H1 (cell line): ENCODE measurements around the gene IP6K3. TPM values are rescaled to one million over a fixed set of nuclear protein-coding genes. Genes with fewer than 3 reads are reported as not detected.

Experiments
- CTCF ChIA-PET: fragments of 300-600 bp; sonication (Branson Sonifier 250); formaldehyde crosslinking; loops from one replicate; lab custom pipeline; 2021; ENCODE audit not compliant: partially characterized antibody; lab: Charles Lee
- POLR2A ChIA-PET: fragments of 300-600 bp; sonication (Branson Sonifier 250); formaldehyde crosslinking; loops from one replicate; lab custom pipeline; 2021; ENCODE audit warnings: inconsistent platforms; ENCODE audit not compliant: partially characterized antibody; lab: Charles Lee
- DNase-seq, 2 experiments: peaks; one replicate each; pipeline versions ENCODE4 v3.0.0 to v3.0.0-alpha.2; 2010 to 2022; ENCODE audit warnings: low spot score in 2 of 2, low read depth in 1 of 2, mixed read lengths in 1 of 2
- FAIRE-seq: peaks from 2 replicates; lab custom pipeline; 2011; peaks lifted over from hg19 to GRCh38; lab: Jason Lieb, UNC
- H2AFZ ChIP-seq: 2 replicates; pipeline ENCODE4 v1.8.1; 2012; ENCODE audit warnings: low read length, inconsistent platforms
- H2AK5ac ChIP-seq: 2 replicates; pipeline ENCODE4 v1.6.1; 2013; ENCODE audit warnings: low read depth, low read length
- H2BK120ac ChIP-seq: replicated peaks from 2 replicates; pipeline ENCODE3; 2013; ENCODE audit warnings: low read depth, low read length, inconsistent platforms
- H2BK12ac ChIP-seq: 2 replicates; pipeline ENCODE4 v1.6.1; 2013; ENCODE audit warnings: low read depth, low read length
- H2BK15ac ChIP-seq: 2 replicates; pipeline ENCODE4 v1.6.1; 2013; ENCODE audit warnings: low read length
- H2BK20ac ChIP-seq: 2 replicates; pipeline ENCODE4 v1.6.1; 2013; ENCODE audit warnings: low read length
- H2BK5ac ChIP-seq: 2 replicates; pipeline ENCODE4 v1.6.1; 2013; ENCODE audit warnings: low read depth, low read length
- H3K14ac ChIP-seq: 2 replicates; pipeline ENCODE4 v1.6.1; 2013; ENCODE audit warnings: inconsistent platforms; ENCODE audit not compliant: insufficient read length
- H3K18ac ChIP-seq: 2 replicates; pipeline ENCODE4 v1.6.1; 2013; ENCODE audit warnings: low read length; ENCODE audit errors: extremely low read depth
- H3K23ac ChIP-seq: 2 replicates; pipeline ENCODE4 v1.6.1; 2013; ENCODE audit warnings: inconsistent platforms; ENCODE audit not compliant: insufficient read length
- H3K23me2 ChIP-seq: 2 replicates; pipeline ENCODE4 v1.6.1; 2013; ENCODE audit warnings: low read depth, low read length
- H3K27ac ChIP-seq: 2 replicates; pipeline ENCODE4 v1.6.1; 2011; ENCODE audit warnings: low read depth, low read length, inconsistent platforms
- H3K27me3 ChIP-seq, 4 experiments: replicated peaks in 1 of 4; 1 replicate in 1 of 4; 2 replicates in 3 of 4; pipeline versions ENCODE4 v1.6.1 to v1.8.1; 2011 to 2013; ENCODE audit warnings: low read length in 3 of 4, mild to moderate bottlenecking in 3 of 4, inconsistent platforms in 2 of 4, mixed read lengths in 2 of 4, moderate library complexity in 1 of 4; ENCODE audit not compliant: control insufficient read depth in 3 of 4, insufficient read depth in 3 of 4; ENCODE audit errors: extremely low read depth in 1 of 4
- H3K36me3 ChIP-seq, 4 experiments: 2 replicates each; pipeline versions ENCODE4 v1.6.1 to v1.8.1; 2011 to 2013; ENCODE audit warnings: mild to moderate bottlenecking in 4 of 4, low read length in 3 of 4, moderate library complexity in 2 of 4, control low read depth in 1 of 4, inconsistent platforms in 1 of 4; ENCODE audit not compliant: insufficient read depth in 4 of 4, control insufficient read depth in 2 of 4
- H3K4ac ChIP-seq: replicated peaks from 2 replicates; pipeline ENCODE3; 2013; ENCODE audit warnings: low read length, low read depth, mixed read lengths, inconsistent platforms; ENCODE audit not compliant: insufficient read length
- H3K4me1 ChIP-seq, 4 experiments: replicated peaks in 1 of 4; 1 replicate in 1 of 4; 2 replicates in 3 of 4; pipeline versions ENCODE4 v1.6.1 to v1.8.1; 2011 to 2013; ENCODE audit warnings: low read length in 3 of 4, inconsistent platforms in 2 of 4, mixed read lengths in 1 of 4; ENCODE audit not compliant: insufficient read depth in 4 of 4, control insufficient read depth in 3 of 4
- H3K4me2 ChIP-seq, 2 experiments: 2 replicates each; pipeline versions ENCODE4 v1.6.1 to v1.8.1; 2011 to 2013; ENCODE audit warnings: low read depth in 2 of 2, low read length in 2 of 2, control low read depth in 1 of 2, inconsistent platforms in 1 of 2, mild to moderate bottlenecking in 1 of 2; ENCODE audit not compliant: insufficient read depth in 1 of 2
- H3K4me3 ChIP-seq, 4 experiments: fragments of 200-600, 300-600 bp in 1 of 4; sonication (generic), shearing (Covaris generic), sonication (Bioruptor Twin) in 1 of 4; 2 replicates each; pipeline versions ENCODE4 v1.5.1 to v1.8.1; 2011 to 2016; ENCODE audit warnings: low read length in 4 of 4, low read depth in 3 of 4, control low read depth in 2 of 4, inconsistent platforms in 2 of 4, mild to moderate bottlenecking in 2 of 4, mixed read lengths in 1 of 4, moderate library complexity in 1 of 4; ENCODE audit not compliant: insufficient read depth in 2 of 4; ENCODE audit errors: extremely low read depth in 1 of 4
- H3K56ac ChIP-seq: replicated peaks from 2 replicates; pipeline ENCODE3; 2013; ENCODE audit warnings: low read depth, mild to moderate bottlenecking, mixed read lengths, low read length, inconsistent platforms; ENCODE audit not compliant: insufficient read length
- H3K79me1 ChIP-seq: 2 replicates; pipeline ENCODE4 v1.6.1; 2013; ENCODE audit warnings: low read depth, low read length, control low read depth
- H3K79me2 ChIP-seq, 2 experiments: 2 replicates each; pipeline versions ENCODE4 v1.6.1 to v1.8.1; 2012 to 2013; ENCODE audit warnings: low read length in 2 of 2, mild to moderate bottlenecking in 2 of 2, inconsistent platforms in 1 of 2; ENCODE audit not compliant: insufficient read depth in 2 of 2, control insufficient read depth in 1 of 2
- H3K9ac ChIP-seq, 4 experiments: replicated peaks in 1 of 4; 1 replicate in 1 of 4; 2 replicates in 3 of 4; pipeline versions ENCODE4 v1.6.1 to v1.8.1; 2011 to 2013; ENCODE audit warnings: low read depth in 3 of 4, low read length in 3 of 4, control low read depth in 2 of 4, mild to moderate bottlenecking in 2 of 4, moderate library complexity in 2 of 4, inconsistent platforms in 1 of 4; ENCODE audit errors: extremely low read depth in 1 of 4
- H3K9me3 ChIP-seq, 2 experiments: 2 replicates each; pipeline versions ENCODE4 v1.6.1 to v1.8.1; 2012 to 2013; ENCODE audit warnings: mild to moderate bottlenecking in 2 of 2, moderate library complexity in 2 of 2, control low read depth in 1 of 2, inconsistent platforms in 1 of 2, low read depth in 1 of 2, low read length in 1 of 2, mixed read lengths in 1 of 2; ENCODE audit not compliant: insufficient read depth in 2 of 2
- H4K20me1 ChIP-seq, 2 experiments: replicated peaks in 1 of 2; 2 replicates each; pipeline versions ENCODE3 to v1.8.1; 2011 to 2013; ENCODE audit warnings: inconsistent platforms in 2 of 2, low read length in 2 of 2, mild to moderate bottlenecking in 1 of 2; ENCODE audit not compliant: insufficient read depth in 2 of 2, control insufficient read depth in 1 of 2
- H4K5ac ChIP-seq: 2 replicates; pipeline ENCODE4 v1.6.1; 2013; ENCODE audit warnings: low read length, low read depth, mixed read lengths, inconsistent platforms; ENCODE audit not compliant: insufficient read length
- H4K8ac ChIP-seq: 2 replicates; pipeline ENCODE4 v1.8.0; 2013; ENCODE audit warnings: mild to moderate bottlenecking, moderate library complexity, low read length, inconsistent platforms; ENCODE audit not compliant: insufficient read depth; ENCODE audit errors: extremely low read depth
- H4K91ac ChIP-seq: replicated peaks from 2 replicates; pipeline ENCODE3; 2013; ENCODE audit warnings: low read length, mixed read lengths, inconsistent platforms; ENCODE audit not compliant: insufficient read length
- BRCA1 ChIP-seq: IDR thresholded peaks from 2 replicates; pipeline ENCODE4 v1.6.1; 2012; ENCODE audit warnings: low read depth, low read length, improper control_type of control experiment
- EGR1 ChIP-seq: IDR thresholded peaks from 2 replicates; pipeline ENCODE4 v1.6.1; 2011; ENCODE audit warnings: low read depth, low read length, borderline replicate concordance
- EP300 ChIP-seq, 2 experiments: IDR thresholded peaks; 1 replicate in 1 of 2; 2 replicates in 1 of 2; pipeline ENCODE4 v1.6.1; 2011 to 2012; ENCODE audit warnings: low read depth in 2 of 2, low read length in 2 of 2, mild to moderate bottlenecking in 2 of 2, borderline replicate concordance in 1 of 2, inconsistent platforms in 1 of 2, moderate library complexity in 1 of 2
- EZH2 ChIP-seq: fragments of 200-600 bp; sonication (generic); IDR thresholded peaks from 2 replicates; pipeline ENCODE4 v1.7.1; 2012; ENCODE audit warnings: low read depth, mild to moderate bottlenecking, moderate library complexity, low read length, inconsistent platforms; ENCODE audit not compliant: severe bottlenecking
- GABPA ChIP-seq: IDR thresholded peaks from 2 replicates; pipeline ENCODE4 v1.6.1; 2011; ENCODE audit warnings: mild to moderate bottlenecking, low read length, moderate library complexity, borderline replicate concordance; ENCODE audit not compliant: insufficient read depth
- GTF2F1 ChIP-seq: IDR thresholded peaks from 2 replicates; pipeline ENCODE4 v1.6.1; 2012; ENCODE audit warnings: low read depth, low read length, improper control_type of control experiment, borderline replicate concordance
- HDAC6 ChIP-seq: IDR thresholded peaks from one replicate; pipeline ENCODE4 v1.7.1; 2012; ENCODE audit warnings: low read depth, mild to moderate bottlenecking, inconsistent platforms, low read length, moderate library complexity
- KDM5A ChIP-seq: fragments of 200-600 bp; IDR thresholded peaks from 2 replicates; pipeline ENCODE4 v1.7.1; 2012; ENCODE audit warnings: mild to moderate bottlenecking, low read length, inconsistent platforms, mixed read lengths
- POLR2A ChIP-seq, 2 experiments: IDR thresholded peaks; 1 replicate in 1 of 2; 2 replicates in 1 of 2; pipeline ENCODE4 v1.6.1; 2011; ENCODE audit warnings: low read depth in 2 of 2, low read length in 2 of 2, mild to moderate bottlenecking in 2 of 2; ENCODE audit errors: control extremely low read depth in 1 of 2
- POLR2AphosphoS5 ChIP-seq: IDR thresholded peaks from 2 replicates; pipeline ENCODE4 v1.6.1; 2011; ENCODE audit warnings: low read depth, low read length
- TBP ChIP-seq: IDR thresholded peaks from 2 replicates; pipeline ENCODE4 v1.6.1; 2011; ENCODE audit warnings: low read depth, low read length, improper control_type of control experiment
- WGBS, 2 experiments: shearing (Covaris generic) in 1 of 2; methylation state at CpG; one replicate each; pipeline versions ENCODE4 v1.1.6 to v1.1.7; 2013 to 2015; ENCODE audit warnings: low lambda C conversion rate in 2 of 2, mixed read lengths in 2 of 2, inconsistent platforms in 1 of 2, low coverage in 1 of 2, missing lambda C conversion rate in 1 of 2; ENCODE audit not compliant: insufficient replicate concordance in 2 of 2, insufficient coverage in 1 of 2, insufficient read length in 1 of 2; ENCODE audit errors: extremely low coverage in 1 of 2, missing lambda C conversion rate in 1 of 2; 5-methylcytosine and 5-hydroxymethylcytosine counted together
- polyA plus RNA-seq, 7 experiments: library from polyadenylated mRNA; depleted of rRNA in 3 of 7; stranded (reverse) in 5 of 7; unstranded in 2 of 7; fragments of >200 nt in 5 of 7; fragments of 200-250 nt in 2 of 7; gene quantifications; 1 replicate in 5 of 7; 2 replicates in 1 of 7; 4 replicates in 1 of 7; pipeline versions ENCODE4 v1.2.1 to v1.2.3, GENCODE V29; 2011 to 2013; ENCODE audit warnings: missing spikeins in 2 of 7, mixed read lengths in 2 of 7
- total RNA-seq: library from RNA; stranded (reverse); fragmentation: NEBNext Ultra II Directional; extraction: Animal tissue kit (Norgen Biotek cat#: 25700); gene quantifications from 2 replicates; pipeline ENCODE4 v1.2.1, GENCODE V29; 2021

The IP6K3 gene
- total and polyA plus RNA-seq, 2 of the 8 experiments (the other 6 are each of a cell fraction or from before 2014, with no cell fraction given) = 0.22 to 0.73 TPM

- no peak for DNase-seq
- ChIA-PET POLR2A (interaction anchor here (0.6 to 1.4 kb wide), 4 partner anchors 11 to 227 kb away, joined by 3 to 4 read pairs (median 3); partner anchors contain the start of gene ITPR3), CTCF (interaction anchor here (0.6 to 12.7 kb wide), 12 partner anchors 12 to 88 kb away, joined by 3 to 131 read pairs (median 6); no protein-coding TSS in a partner anchor)
- Histone ChIP-seq H2BK15ac (no peak overlapping the region), H3K27me3 (no peaks in the 10 kb centered on the region), H2BK12ac (no peak overlapping the region), H2AK5ac (no peak overlapping the region), H2BK120ac (no peak overlapping the region), H3K56ac (no peak overlapping the region), H3K23me2 (no peaks in the 10 kb centered on the region), H3K14ac (no peak overlapping the region), H2BK5ac (0 out of 2 replicates have a peak overlapping the region, but pooled peaks have one; percentile 30), H3K4me2 (no peak overlapping the region), H3K4ac (no peak overlapping the region), H3K27ac (no peak overlapping the region), H2BK20ac (no peak overlapping the region), H3K4me1 (peaks cover 0 to 3% (median 1%) of the 10 kb centered on the region in 4 experiments; a peak in 1 of 7 replicates), H3K9ac (no peak overlapping the region; a peak in 2 of 7 replicates), H4K91ac (no peak overlapping the region), H3K4me3 (no peak overlapping the region), H3K18ac (no peak overlapping the region), H3K9me3 (no peaks in the 10 kb centered on the region), H3K79me2 (no peaks in the 10 kb centered on the region), H2AFZ (no peak overlapping the region), H4K5ac (no peak overlapping the region), H3K23ac (no peak overlapping the region), H4K8ac (peak overlapping the region; percentile 43; the same call in 1 of the 2 replicates), H4K20me1 (peaks cover 2 to 4% of the 10 kb centered on the region in 2 experiments), H3K36me3 (peaks cover 13 to 35% (median 21%) of the 10 kb centered on the region in 4 experiments), H3K79me1 (no peaks in the 10 kb centered on the region)
- 83% methylated on average over 3 of the region's 3 CpGs; no CpG with 5 or more reads in 1 of the 2 experiments for WGBS, 2 experiments
- no peak for TF ChIP-seq POLR2AphosphoS5
- no peak for TF ChIP-seq TBP
- TF ChIP-seq GTF2F1 = no peak
- no peak for TF ChIP-seq HDAC6
- no peak for TF ChIP-seq EGR1
- no peak for TF ChIP-seq POLR2A (IDR thresholded peaks at IDR 0.05; ENCODE audit: control extremely low read depth in 1 of 2, low read depth in 2 of 2, low read length in 2 of 2)
- no peak for TF ChIP-seq GABPA
- no peak for TF ChIP-seq KDM5A
- no peak for TF ChIP-seq EP300 (IDR thresholded peaks at IDR 0.05; ENCODE audit: borderline replicate concordance in 1 of 2, low read depth in 2 of 2, low read length in 2 of 2)
- TF ChIP-seq EZH2 = no peak
- no peak for TF ChIP-seq BRCA1
- FAIRE-seq = no peak
These were observed 75.0 kb downstream of the IP6K3 start for GRCh38 chr6:33671744-33672072.
